NT2/D1 (cell line): ENCODE results near the gene SAP30.

ENCODE experiments used
- YY1 ChIP-seq: IDR thresholded peaks from 2 replicates; pipeline ENCODE4 v1.6.1; 2011; ENCODE audit not compliant: insufficient read length, insufficient read depth
- ZNF274 ChIP-seq: IDR thresholded peaks from 2 replicates; pipeline ENCODE4 v1.6.1; 2011; ENCODE audit warnings: mild to moderate bottlenecking, low read depth, low read length

GRCh38 chr4:173381610-173382009 is 10.9 kb downstream of the SAP30 start:
- TF ChIP-seq YY1 (no peak), ZNF274 (no peak)
